Prostate gland (tissue), 2 donors: ENCODE results near the gene FUCA2. TPM values are rescaled to one million over a fixed set of nuclear protein-coding genes. Genes with fewer than 3 reads are reported as not detected.

Experiments
- DNase-seq: peaks from one replicate; pipeline ENCODE4 v3.0.0-alpha.2; 2019; ENCODE audit warnings: low spot score
- H3K27ac ChIP-seq, 2 donors: fragments of 200-600 bp; sonication (generic); 2 replicates each; pipeline ENCODE4 v1.5.1; 2017 to 2019
- H3K27me3 ChIP-seq: fragments of 200-600 bp; sonication (generic); replicated peaks from 2 replicates; pipeline ENCODE4 v1.5.1; 2019; ENCODE audit not compliant: insufficient read depth
- H3K36me3 ChIP-seq, 2 donors: fragments of 200-600 bp; sonication (generic); 1 replicate in 1 of 2; 2 replicates in 1 of 2; pipeline versions ENCODE4 v1.5.1 to v1.8.1; 2017 to 2019
- H3K4me1 ChIP-seq: fragments of 200-600 bp; sonication (generic); replicated peaks from 2 replicates; pipeline ENCODE4 v1.5.1; 2019
- H3K4me3 ChIP-seq, 2 donors: fragments of 200-600 bp; sonication (generic); 2 replicates each; pipeline ENCODE4 v1.5.1; 2017 to 2019
- H3K9me3 ChIP-seq: fragments of 200-600 bp; sonication (generic); 2 replicates; pipeline ENCODE4 v1.5.1; 2017
- POLR2A ChIP-seq: fragments of 450-650 bp; IDR thresholded peaks from one replicate; pipeline ENCODE4 v1.6.1; 2016; ENCODE audit warnings: antibody characterized with exemption, mild to moderate bottlenecking
- POLR2AphosphoS5 ChIP-seq: sonication (generic); formaldehyde crosslinking; IDR thresholded peaks from one replicate; pipeline ENCODE4 v1.6.1; 2017; ENCODE audit warnings: antibody characterized with exemption
- WGBS: methylation state at CpG from one replicate; pipeline ENCODE4 v1.1.5; 2018; 5-methylcytosine and 5-hydroxymethylcytosine counted together
- intact Hi-C: fragments of 100-400 bp; cut with DNase I; formaldehyde crosslinking; loops from one replicate; pipeline ENCODE4 v1.14.2; 2022
- total RNA-seq, 2 donors: library from RNA; depleted of rRNA; stranded (reverse); fragments of >200 nt; gene quantifications; one replicate each; pipeline ENCODE4 v1.1.0, GENCODE V29; 2016
- TF ChIP-seq, protein P1 (sequence below), 4 experiments: fragments of 200-600 bp in 2 of 4; fragments of 450-650 bp in 2 of 4; sonication (generic) in 2 of 4; IDR thresholded peaks; 1 replicate in 3 of 4; 2 replicates in 1 of 4; pipeline ENCODE4 v1.5.1; 2016 to 2019; ENCODE audit warnings: antibody characterized with exemption in 4 of 4, mild to moderate bottlenecking in 2 of 4, moderate library complexity in 2 of 4

The FUCA2 gene, protein sequence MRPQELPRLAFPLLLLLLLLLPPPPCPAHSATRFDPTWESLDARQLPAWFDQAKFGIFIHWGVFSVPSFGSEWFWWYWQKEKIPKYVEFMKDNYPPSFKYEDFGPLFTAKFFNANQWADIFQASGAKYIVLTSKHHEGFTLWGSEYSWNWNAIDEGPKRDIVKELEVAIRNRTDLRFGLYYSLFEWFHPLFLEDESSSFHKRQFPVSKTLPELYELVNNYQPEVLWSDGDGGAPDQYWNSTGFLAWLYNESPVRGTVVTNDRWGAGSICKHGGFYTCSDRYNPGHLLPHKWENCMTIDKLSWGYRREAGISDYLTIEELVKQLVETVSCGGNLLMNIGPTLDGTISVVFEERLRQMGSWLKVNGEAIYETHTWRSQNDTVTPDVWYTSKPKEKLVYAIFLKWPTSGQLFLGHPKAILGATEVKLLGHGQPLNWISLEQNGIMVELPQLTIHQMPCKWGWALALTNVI
- total RNA-seq: 10 to 100 TPM; 32.5 to 32.7 TPM

DNA sequence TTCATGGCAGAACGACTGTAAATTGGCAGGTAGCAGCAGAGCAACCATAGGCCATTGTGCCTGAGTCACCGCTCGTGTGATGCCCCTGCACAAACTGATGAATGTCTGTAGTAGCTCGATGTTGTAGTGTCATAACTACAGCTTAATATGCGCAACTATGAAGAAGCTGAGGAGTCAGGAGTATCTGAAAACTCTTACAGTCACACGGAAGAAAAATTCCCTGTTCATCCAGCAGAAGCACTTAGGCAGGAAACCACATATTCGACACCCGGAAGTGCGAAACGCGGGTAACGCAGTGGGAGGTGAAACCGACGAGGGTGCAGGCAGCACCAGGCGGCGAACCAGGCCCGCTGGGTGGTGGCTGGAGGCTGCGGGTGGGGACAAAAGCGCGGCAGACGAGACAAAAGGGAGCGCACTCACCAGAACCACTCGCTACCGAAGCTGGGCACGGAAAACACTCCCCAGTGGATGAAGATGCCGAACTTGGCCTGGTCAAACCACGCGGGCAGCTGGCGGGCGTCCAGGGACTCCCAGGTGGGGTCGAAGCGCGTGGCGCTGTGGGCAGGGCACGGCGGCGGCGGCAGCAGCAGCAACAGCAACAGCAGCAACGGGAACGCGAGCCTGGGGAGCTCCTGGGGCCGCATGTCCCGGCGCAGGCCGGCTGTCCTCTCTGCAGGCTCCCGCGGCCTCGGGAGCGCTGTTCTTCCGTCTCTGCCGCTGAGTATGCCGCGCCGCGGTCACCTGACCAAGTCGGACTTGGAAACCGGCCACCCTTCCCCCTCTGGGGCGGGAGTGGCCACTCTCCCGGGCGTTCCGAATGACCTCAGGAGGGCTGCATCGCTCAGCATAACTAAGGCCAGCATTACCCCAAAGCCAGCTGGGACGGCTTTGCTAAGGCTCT lies at the start of gene FUCA2:
Gene FUCA2, minus strand, starts transcription at position 730 of the 901 bp plus-strand sequence. Its CDS starts 86 bp downstream, at position 644.
- TF ChIP-seq, protein P1, sequence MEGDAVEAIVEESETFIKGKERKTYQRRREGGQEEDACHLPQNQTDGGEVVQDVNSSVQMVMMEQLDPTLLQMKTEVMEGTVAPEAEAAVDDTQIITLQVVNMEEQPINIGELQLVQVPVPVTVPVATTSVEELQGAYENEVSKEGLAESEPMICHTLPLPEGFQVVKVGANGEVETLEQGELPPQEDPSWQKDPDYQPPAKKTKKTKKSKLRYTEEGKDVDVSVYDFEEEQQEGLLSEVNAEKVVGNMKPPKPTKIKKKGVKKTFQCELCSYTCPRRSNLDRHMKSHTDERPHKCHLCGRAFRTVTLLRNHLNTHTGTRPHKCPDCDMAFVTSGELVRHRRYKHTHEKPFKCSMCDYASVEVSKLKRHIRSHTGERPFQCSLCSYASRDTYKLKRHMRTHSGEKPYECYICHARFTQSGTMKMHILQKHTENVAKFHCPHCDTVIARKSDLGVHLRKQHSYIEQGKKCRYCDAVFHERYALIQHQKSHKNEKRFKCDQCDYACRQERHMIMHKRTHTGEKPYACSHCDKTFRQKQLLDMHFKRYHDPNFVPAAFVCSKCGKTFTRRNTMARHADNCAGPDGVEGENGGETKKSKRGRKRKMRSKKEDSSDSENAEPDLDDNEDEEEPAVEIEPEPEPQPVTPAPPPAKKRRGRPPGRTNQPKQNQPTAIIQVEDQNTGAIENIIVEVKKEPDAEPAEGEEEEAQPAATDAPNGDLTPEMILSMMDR (IDR thresholded peaks at IDR 0.05): peak in 1 of 4 experiments; percentile 3
- peak; percentile 55 for TF ChIP-seq POLR2A
- peak; percentile 55 for TF ChIP-seq POLR2AphosphoS5
- H3K4me3 ChIP-seq: peak within 1 kb of the TSS; percentile 54 to 70
- H3K27me3 ChIP-seq: no peaks in the 10 kb centered on the region
- H3K9me3 ChIP-seq: no peaks in the 10 kb centered on the region
- no peaks in the 10 kb centered on the region for H3K36me3 ChIP-seq
- 5% methylated on average over 58 of the region's 63 CpGs for WGBS
- intact Hi-C loops: no loop called here
- no peaks in the 10 kb centered on the region for H3K4me1 ChIP-seq
- H3K27ac ChIP-seq: peak within 1 kb of the TSS; percentile 75 to 79
- DNase-seq: peak; percentile 67

- H3K27me3 ChIP-seq: no peaks in the 10 kb centered on the region
- H3K27ac ChIP-seq: no peak overlapping the region
- DNase-seq: no peak
- intact Hi-C loops: no loop called here
- TF ChIP-seq POLR2A (no peak), POLR2AphosphoS5 (no peak)
- TF ChIP-seq, protein P1 (IDR thresholded peaks at IDR 0.05): no peak
- no peaks in the 10 kb centered on the region for H3K9me3 ChIP-seq
- H3K36me3 ChIP-seq: no peaks in the 10 kb centered on the region
- H3K4me3 ChIP-seq: no peak overlapping the region
- no peaks in the 10 kb centered on the region for H3K4me1 ChIP-seq
- WGBS: 88% methylated on average over 9 of the region's 9 CpGs
These were observed 49.7 kb upstream of the FUCA2 start for GRCh38 chr6:143561105-143561704.

GRCh38 chr6:143559051-143559660 lies 47.6 kb upstream of the FUCA2 start:
- intact Hi-C loops: no loop called here
- Histone ChIP-seq H3K27me3 (no peaks in the 10 kb centered on the region), H3K9me3 (no peaks in the 10 kb centered on the region), H3K36me3 (no peaks in the 10 kb centered on the region), H3K27ac (no peak overlapping the region), H3K4me3 (no peak overlapping the region), H3K4me1 (no peaks in the 10 kb centered on the region)
- 71% methylated on average over 3 of the region's 3 CpGs for WGBS
- no peak for DNase-seq
- TF ChIP-seq POLR2AphosphoS5 (no peak), POLR2A (no peak)
- TF ChIP-seq, protein P1 (IDR thresholded peaks at IDR 0.05): no peak

DNA sequence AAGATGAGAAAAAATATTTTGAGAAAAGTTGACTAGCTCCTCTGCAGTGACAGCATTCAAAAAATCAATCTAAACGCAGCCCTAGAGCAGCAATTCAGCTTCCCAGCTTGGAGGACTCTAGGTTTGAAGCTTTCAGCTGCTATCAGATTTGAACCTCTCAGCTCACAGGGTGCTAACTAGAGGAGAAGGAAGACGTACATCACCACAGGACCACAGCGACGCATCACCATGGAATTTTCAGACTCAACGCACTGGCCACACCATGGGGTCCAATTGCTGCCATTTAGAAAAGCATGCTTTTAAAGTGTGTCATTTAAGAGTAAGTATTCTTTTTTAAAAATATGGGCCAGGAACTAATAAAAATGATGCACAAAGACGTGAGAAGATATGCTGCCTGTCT lies 45.0 kb upstream of the FUCA2 start:
- TF ChIP-seq, protein P1 (IDR thresholded peaks at IDR 0.05): no peak
- TF ChIP-seq POLR2AphosphoS5 (no peak), POLR2A (no peak)
- DNase-seq: no peak
- Histone ChIP-seq H3K4me1 (no peaks in the 10 kb centered on the region), H3K4me3 (no peak overlapping the region), H3K27ac (no peak overlapping the region), H3K36me3 (no peaks in the 10 kb centered on the region), H3K9me3 (no peaks in the 10 kb centered on the region), H3K27me3 (no peaks in the 10 kb centered on the region)
- intact Hi-C loops: no loop called here
- WGBS: 91% methylated on average over 6 of the region's 6 CpGs
